HepG2 (cell line): ENCODE data around the gene SLC34A3. TPM values are rescaled to one million over a fixed set of nuclear protein-coding genes. Genes with fewer than 3 reads are reported as not detected.
A peak's percentile ranks its signal among the peaks of the same experiment; 100 is the strongest.

Experiments used
- ATAC-seq: fragments of 200-7000 bp; cut with Tn5 transposase; 3 replicates; pipeline ENCODE4 v1.9.1; 2020; ENCODE audit warnings: mild to moderate bottlenecking, moderate library complexity
- BruUV-seq: library from RNA; stranded (reverse); fragments of 400-500 nt; replicated peaks from 2 replicates; lab custom pipeline; 2021; lab: Mats Ljungman, UMichigan
- CTCF ChIA-PET: fragments of 300-600 bp; formaldehyde crosslinking; extraction: SDS; loops from one replicate; lab custom pipeline; 2021; ENCODE audit warnings: low total read pairs, inconsistent platforms, low intra/inter-chr PET ratio; lab: Yijun Ruan, JAX
- POLR2A ChIA-PET: fragments of 350-600 bp; sonication (Branson Sonifier 250); formaldehyde crosslinking; loops from one replicate; lab custom pipeline; 2020; ENCODE audit warnings: antibody characterized with exemption, inconsistent platforms; lab: Yijun Ruan, JAX
- DNase-seq: peaks from one replicate; pipeline ENCODE4 v3.0.0-alpha.2; 2015; ENCODE audit warnings: low spot score
- FAIRE-seq: peaks from 3 replicates; lab custom pipeline; 2011; peaks lifted over from hg19 to GRCh38; lab: Jason Lieb, UNC
- H2AFZ ChIP-seq: one replicate; pipeline ENCODE4 v1.6.1; 2011; ENCODE audit warnings: low read length, inconsistent platforms
- H3K27ac ChIP-seq: fragments of 300-600 bp; 3 replicates; pipeline ENCODE4 v1.8.0; 2011; ENCODE audit warnings: mixed run types, mild to moderate bottlenecking, mixed read lengths, low read length, inconsistent platforms; ENCODE audit not compliant: insufficient read depth; ENCODE audit errors: extremely low read length
- H3K27me3 ChIP-seq, 2 experiments: fragments of 200-600 bp in 1 of 2; 2 replicates in 1 of 2; 3 replicates in 1 of 2; pipeline versions ENCODE4 v1.6.0 to v1.8.0; 2011; ENCODE audit warnings: low read length in 2 of 2, mild to moderate bottlenecking in 2 of 2, moderate library complexity in 2 of 2, inconsistent platforms in 1 of 2; ENCODE audit not compliant: insufficient read depth in 2 of 2, control insufficient read depth in 1 of 2
- H3K36me3 ChIP-seq, 2 experiments: fragments of 200-600 bp in 1 of 2; replicated peaks in 1 of 2; 2 replicates in 1 of 2; 3 replicates in 1 of 2; pipeline versions ENCODE4 v1.5.1 to v1.8.0; 2011; ENCODE audit warnings: low read length in 2 of 2, inconsistent platforms in 1 of 2; ENCODE audit not compliant: insufficient read depth in 2 of 2, control insufficient read depth in 1 of 2
- H3K4me1 ChIP-seq: 2 replicates; pipeline ENCODE4 v1.5.1; 2012; ENCODE audit warnings: low read length, inconsistent platforms; ENCODE audit not compliant: insufficient read depth
- H3K4me2 ChIP-seq: 2 replicates; pipeline ENCODE4 v1.6.0; 2011; ENCODE audit warnings: low read depth, low read length, inconsistent platforms
- H3K4me3 ChIP-seq, 3 experiments: fragments of 200-600 bp in 1 of 3; sonication (generic), shearing (Covaris generic) in 1 of 3; replicated peaks in 1 of 3; 2 replicates each; pipeline ENCODE4 v1.5.1; 2011 to 2016; ENCODE audit warnings: low read length in 3 of 3, inconsistent platforms in 2 of 3, low read depth in 2 of 3, mild to moderate bottlenecking in 2 of 3, control low read depth in 1 of 3, mixed read lengths in 1 of 3; ENCODE audit not compliant: insufficient read depth in 1 of 3
- H3K79me2 ChIP-seq: one replicate; pipeline ENCODE4 v1.6.1; 2011; ENCODE audit warnings: low read length, inconsistent platforms; ENCODE audit not compliant: insufficient read depth
- H3K9ac ChIP-seq: 2 replicates; pipeline ENCODE4 v1.6.0; 2011; ENCODE audit warnings: mild to moderate bottlenecking, low read depth, low read length, inconsistent platforms; ENCODE audit not compliant: insufficient read depth
- H3K9me3 ChIP-seq: 2 replicates; pipeline ENCODE4 v1.5.1; 2012; ENCODE audit warnings: mild to moderate bottlenecking, low read length
- H4K20me1 ChIP-seq: 2 replicates; pipeline ENCODE4 v1.6.0; 2011; ENCODE audit warnings: inconsistent platforms, mild to moderate bottlenecking, low read length, moderate library complexity; ENCODE audit not compliant: insufficient read depth
- AGO1 ChIP-seq: fragments of 200-400 bp; formaldehyde crosslinking; IDR thresholded peaks from 2 replicates; pipeline ENCODE4 v1.6.1; 2017; ENCODE audit warnings: mild to moderate bottlenecking, low read depth, low read length, moderate library complexity; ENCODE audit not compliant: poor library complexity, severe bottlenecking
- AGO2 ChIP-seq: fragments of 200-400 bp; formaldehyde crosslinking; optimal IDR thresholded peaks from 2 replicates; pipeline ENCODE3; 2017; ENCODE audit warnings: mild to moderate bottlenecking, low read depth, low read length, moderate library complexity
- ASH2L ChIP-seq: fragments of 300-600, 200-600 bp; sonication (generic); IDR thresholded peaks from 2 replicates; pipeline ENCODE4 v1.7.0; 2017; ENCODE audit warnings: low read depth, mild to moderate bottlenecking, moderate library complexity, mixed read lengths, low read length; ENCODE audit not compliant: insufficient read length
- EP300 ChIP-seq, 3 experiments: sonication (generic) in 1 of 3; formaldehyde crosslinking in 1 of 3; IDR thresholded peaks; 2 replicates each; pipeline versions ENCODE4 v1.5.1 to v1.6.1; 2011 to 2020; ENCODE audit warnings: low read depth in 2 of 3, low read length in 2 of 3, borderline replicate concordance in 1 of 3, improper control_type of control experiment in 1 of 3, mild to moderate bottlenecking in 1 of 3, missing genetic modification reagents in 1 of 3, moderate library complexity in 1 of 3
- FOSL1 ChIP-seq: sonication (generic); formaldehyde crosslinking; IDR thresholded peaks from 2 replicates; pipeline ENCODE4 v1.9.0; 2021; ENCODE audit warnings: missing genetic modification reagents, borderline replicate concordance
- FOXA1 ChIP-seq, 2 experiments: fragments of 450-650 bp in 1 of 2; sonication (generic) in 1 of 2; formaldehyde crosslinking in 1 of 2; IDR thresholded peaks; 2 replicates each; pipeline versions ENCODE4 v1.4.0 to v1.6.1; 2016 to 2020; ENCODE audit warnings: missing genetic modification reagents in 1 of 2
- HIVEP1 ChIP-seq: sonication (generic); formaldehyde crosslinking; IDR thresholded peaks from 2 replicates; pipeline ENCODE4 v1.4.0; 2020; ENCODE audit warnings: mild to moderate bottlenecking, missing genetic modification reagents
- MYC ChIP-seq: sonication (generic); formaldehyde crosslinking; IDR thresholded peaks from 2 replicates; pipeline ENCODE4 v1.9.0; 2021; ENCODE audit warnings: missing genetic modification reagents, borderline replicate concordance
- NFRKB ChIP-seq: fragments of 450-650 bp; IDR thresholded peaks from 2 replicates; pipeline ENCODE4 v1.6.1; 2017
- RFX5 ChIP-seq: IDR thresholded peaks from 2 replicates; pipeline ENCODE4 v1.6.1; 2011; ENCODE audit warnings: low read depth, low read length, improper control_type of control experiment
- RXRB ChIP-seq: IDR thresholded peaks from 2 replicates; pipeline ENCODE4 v1.6.1; 2016; ENCODE audit warnings: borderline replicate concordance, missing genetic modification reagents, missing compliant biosample characterization
- SALL2 ChIP-seq: sonication (generic); formaldehyde crosslinking; IDR thresholded peaks from 2 replicates; pipeline ENCODE4 v1.8.1; 2023; ENCODE audit warnings: mild to moderate bottlenecking, missing genetic modification reagents, inconsistent platforms
- SOX6 ChIP-seq, 2 experiments: fragments of 450-650 bp in 1 of 2; sonication (generic) in 1 of 2; formaldehyde crosslinking in 1 of 2; IDR thresholded peaks; 2 replicates each; pipeline versions ENCODE4 v1.4.0 to v1.6.1; 2017 to 2020; ENCODE audit warnings: antibody characterized with exemption in 1 of 2, mild to moderate bottlenecking in 1 of 2, missing genetic modification reagents in 1 of 2
- TAF1 ChIP-seq: sonication (generic); formaldehyde crosslinking; IDR thresholded peaks from 2 replicates; pipeline ENCODE4 v1.4.0; 2020; ENCODE audit warnings: missing genetic modification reagents
- TBX2 ChIP-seq: sonication (generic); formaldehyde crosslinking; IDR thresholded peaks from 2 replicates; pipeline ENCODE4 v1.5.0; 2020; ENCODE audit warnings: missing genetic modification reagents, mild to moderate bottlenecking, borderline replicate concordance
- TFDP1 ChIP-seq: IDR thresholded peaks from 2 replicates; pipeline ENCODE4 v1.6.1; 2016; ENCODE audit warnings: missing compliant biosample characterization, missing genetic modification reagents, borderline replicate concordance
- ZNF124 ChIP-seq: sonication (generic); formaldehyde crosslinking; IDR thresholded peaks from 2 replicates; pipeline ENCODE4 v1.4.0; 2020; ENCODE audit warnings: missing genetic modification reagents
- ZNF280B ChIP-seq: sonication (generic); formaldehyde crosslinking; IDR thresholded peaks from 2 replicates; pipeline ENCODE4 v1.5.0; 2020; ENCODE audit warnings: missing genetic modification reagents, mild to moderate bottlenecking, borderline replicate concordance
- WGBS: methylation state at CpG from one replicate; pipeline ENCODE4 v1.1.6; 2017; ENCODE audit warnings: low lambda C conversion rate; 5-methylcytosine and 5-hydroxymethylcytosine counted together
- in situ Hi-C: cut with HindIII; loops from 2 replicates; pipeline ENCODE4 v1.10.0; 2017; ENCODE audit warnings: low pct_unique_long_range_greater_than_20kb; ENCODE audit not compliant: extremely low pct_ligation_motif_present
- intact Hi-C: fragments of 100-400 bp; cut with micrococcal nuclease; formaldehyde crosslinking; loops from one replicate; pipeline ENCODE4 v1.10.0; 2022; ENCODE audit not compliant: unreplicated experiment
- polyA plus RNA-seq, 8 experiments: library from polyadenylated mRNA; depleted of rRNA in 3 of 8; stranded (reverse) in 7 of 8; unstranded in 1 of 8; fragments of >200 nt; fragmentation: Illumina TruSeq in 4 of 8; extraction: Trizol in 4 of 8; gene quantifications; 2 replicates each; pipeline versions ENCODE4 v1.2.1 to v1.2.3, GENCODE V29; 2011 to 2016; ENCODE audit warnings: low read depth in 4 of 8, missing spikeins in 1 of 8, mixed read lengths in 1 of 8; ENCODE audit not compliant: insufficient read depth in 1 of 8
- total RNA-seq, 5 experiments: library from RNA; depleted of rRNA; stranded (reverse); fragments of >200 nt; fragmentation: Illumina TruSeq; extraction: Trizol; gene quantifications; 2 replicates each; pipeline ENCODE4 v1.2.3, GENCODE V29; 2016; ENCODE audit warnings: low read depth in 1 of 5

The SLC34A3 gene
- total and polyA plus RNA-seq, 2 of the 13 experiments (the other 11 are each of a cell fraction or from before 2014, with no cell fraction given): 0.07 to 1.0 TPM

- Histone ChIP-seq H3K9ac (peak overlapping the region; percentile 77), H4K20me1 (peaks cover 4% of the 10 kb centered on the region; the same call in 1 of the 2 replicates), H3K4me2 (peak overlapping the region; percentile 90), H2AFZ (no peak overlapping the region), H3K4me3 (peak overlapping the region; percentile 68 to 83 (median 77)), H3K27ac (peak overlapping the region; percentile 84), H3K79me2 (peaks cover 3% of the 10 kb centered on the region), H3K9me3 (no peaks in the 10 kb centered on the region), H3K36me3 (no peaks in the 10 kb centered on the region), H3K4me1 (peaks cover 35% of the 10 kb centered on the region), H3K27me3 (no peaks in the 10 kb centered on the region; a peak in 1 of 5 replicates)
- ChIA-PET CTCF (no interaction called here), POLR2A (interaction anchor here (1.0 to 13.4 kb wide), 12 partner anchors 8 to 137 kb away, joined by 3 to 225 read pairs (median 8); partner anchors contain the start of genes ANAPC2, NDOR1, RNF224 and SSNA1)
- no TSS peak for BruUV-seq
- FAIRE-seq: peak; percentile 77
- peak; percentile 81 for DNase-seq
- peak; percentile 30 for ATAC-seq
- no CpG with 5 or more reads among the region's 12 CpGs for WGBS
- intact Hi-C loops (no loop called here), in situ Hi-C loops (no loop called here)
- peak; percentile 87; the same call in 1 of the 2 replicates for TF ChIP-seq ZNF280B (CRISPR knock-in tag)
- TF ChIP-seq FOSL1 (CRISPR knock-in tag): peak; percentile 86
- TF ChIP-seq ZNF124: 0 out of 2 replicates have a peak, but pooled peaks have one; percentile 60
- TF ChIP-seq SALL2 (CRISPR knock-in tag): peak; percentile 34; the same call in 1 of the 2 replicates
- TF ChIP-seq RFX5: no peak
- no peak for TF ChIP-seq FOXA1 (IDR thresholded peaks at IDR 0.05)
- TF ChIP-seq FOXA1 (CRISPR knock-in tag; IDR thresholded peaks at IDR 0.05): peak; percentile 88
- peak; percentile 56 for TF ChIP-seq TAF1 (CRISPR knock-in tag)
- peak; percentile 30 for TF ChIP-seq AGO1
- no peak for TF ChIP-seq NFRKB
- TF ChIP-seq MYC (CRISPR knock-in tag): peak; percentile 68; the same call in 1 of the 2 replicates
- TF ChIP-seq TBX2 (CRISPR knock-in tag): peak; percentile 52; the same call in 1 of the 2 replicates
- TF ChIP-seq HIVEP1: 0 out of 2 replicates have a peak, but pooled peaks have one; percentile 30
- TF ChIP-seq TFDP1 (CRISPR knock-in tag): peak; percentile 24; the same call in 1 of the 2 replicates
- TF ChIP-seq EP300 (IDR thresholded peaks at IDR 0.05; ENCODE audit: low read depth in 2 of 2, low read length in 2 of 2): 0 out of 4 replicates have a peak, but pooled peaks of 1 of the 2 experiments have one; percentile 23
- peak; percentile 45; the same call in 1 of the 2 replicates for TF ChIP-seq EP300 (CRISPR knock-in tag; IDR thresholded peaks at IDR 0.05; ENCODE audit: borderline replicate concordance)
- TF ChIP-seq ASH2L: peak; percentile 19
- no peak for TF ChIP-seq SOX6 (IDR thresholded peaks at IDR 0.05)
- TF ChIP-seq SOX6 (CRISPR knock-in tag; IDR thresholded peaks at IDR 0.05): peak; percentile 38; the same call in 1 of the 2 replicates
- TF ChIP-seq AGO2: peak; percentile 15
- TF ChIP-seq RXRB (CRISPR knock-in tag): peak; percentile 68; the same call in 1 of the 2 replicates
Observed at GRCh38 chr9:137218754-137219271, 11.9 kb upstream of the SLC34A3 start.
